HCT116 (cell line): Measurements from ENCODE around the gene GRIA4.

ENCODE experiments used
- ATF3 ChIP-seq: IDR thresholded peaks from 2 replicates; pipeline ENCODE4 v1.6.1; 2012
- CTCF ChIP-seq, 3 experiments: fragments of 200-600 bp in 1 of 3; sonication (generic) in 1 of 3; IDR thresholded peaks in 2 of 3; conservative IDR thresholded peaks in 1 of 3; 2 replicates each; pipeline ENCODE4 v1.5.1; 2012 to 2017; ENCODE audit warnings: low read depth in 2 of 3, low read length in 2 of 3, antibody characterized with exemption in 1 of 3, borderline replicate concordance in 1 of 3, control low read depth in 1 of 3, mild to moderate bottlenecking in 1 of 3, mixed read lengths in 1 of 3, mixed run types in 1 of 3, moderate library complexity in 1 of 3; ENCODE audit not compliant: insufficient read depth in 1 of 3
- EGR1 ChIP-seq: IDR thresholded peaks from 2 replicates; pipeline ENCODE4 v1.6.1; 2012; ENCODE audit warnings: low read depth
- EZH2 ChIP-seq: fragments of 200-600 bp; sonication (generic); IDR thresholded peaks from 2 replicates; pipeline ENCODE4 v1.6.1; 2017; ENCODE audit warnings: antibody characterized with exemption, mixed run types
- EZH2phosphoT487 ChIP-seq: fragments of 200-600 bp; IDR thresholded peaks from 2 replicates; pipeline ENCODE4 v1.6.1; 2018; ENCODE audit warnings: antibody characterized with exemption, borderline replicate concordance
- JUND ChIP-seq: IDR thresholded peaks from 2 replicates; pipeline ENCODE4 v1.6.1; 2012
- MAX ChIP-seq: IDR thresholded peaks from 2 replicates; pipeline ENCODE4 v1.6.1; 2012
- POLR2A ChIP-seq: IDR thresholded peaks from 2 replicates; pipeline ENCODE4 v1.7.0; 2011; ENCODE audit warnings: borderline replicate concordance; ENCODE audit not compliant: insufficient read depth, insufficient read length; ENCODE audit errors: extremely low read depth
- POLR2AphosphoS5 ChIP-seq: IDR thresholded peaks from 2 replicates; pipeline ENCODE4 v1.6.1; 2011; ENCODE audit warnings: mild to moderate bottlenecking, low read depth, low read length, moderate library complexity
- RAD21 ChIP-seq: IDR thresholded peaks from 2 replicates; pipeline ENCODE4 v1.6.1; 2012; ENCODE audit warnings: low read depth, mild to moderate bottlenecking
- SRF ChIP-seq: IDR thresholded peaks from 2 replicates; pipeline ENCODE4 v1.6.1; 2012; ENCODE audit warnings: low read depth
- TCF7L2 ChIP-seq: IDR thresholded peaks from 2 replicates; pipeline ENCODE4 v1.7.0; 2011; ENCODE audit warnings: borderline replicate concordance, inconsistent platforms; ENCODE audit not compliant: insufficient read depth, insufficient read length; ENCODE audit errors: extremely low read depth
- YY1 ChIP-seq: IDR thresholded peaks from 2 replicates; pipeline ENCODE4 v1.6.1; 2011; ENCODE audit warnings: low read length, low read depth, moderate library complexity, mild to moderate bottlenecking; ENCODE audit not compliant: insufficient replicate concordance; ENCODE audit errors: extremely low read depth

GRCh38 chr11:105573091-105573490 lies 36.8 kb upstream of the GRIA4 start:
- TF ChIP-seq CTCF (IDR thresholded peaks at IDR 0.05 in 2 of 3, conservative IDR thresholded peaks at IDR 0.05 in 1 of 3; ENCODE audit: borderline replicate concordance in 1 of 3, insufficient read depth in 1 of 3, low read depth in 2 of 3, low read length in 2 of 3) (no peak), POLR2AphosphoS5 (no peak), POLR2A (no peak), EGR1 (no peak), SRF (no peak), EZH2phosphoT487 (no peak), JUND (no peak), ATF3 (no peak), EZH2 (no peak), MAX (no peak), RAD21 (no peak), TCF7L2 (no peak), YY1 (no peak)
